Aorta (tissue), 5 donors: ENCODE data around the gene C2orf76. TPM values are rescaled to one million over a fixed set of nuclear protein-coding genes. Genes with fewer than 3 reads are reported as not detected.

Source experiments
- ATAC-seq: fragments of 200-7000 bp; cut with Tn5 transposase; one replicate; pipeline ENCODE4 v1.9.1; 2022; ENCODE audit warnings: moderate library complexity; ENCODE audit not compliant: low FRiP score
- DNase-seq, 2 donors: peaks; one replicate each; pipeline ENCODE4 v3.0.0-alpha.2; 2020
- H3K27ac ChIP-seq, 2 donors: one replicate each; pipeline ENCODE4 v1.5.1; 2013; ENCODE audit warnings: low read length in 2 of 2, mild to moderate bottlenecking in 2 of 2, moderate library complexity in 2 of 2, control low read depth in 1 of 2, inconsistent platforms in 1 of 2, low read depth in 1 of 2
- H3K27me3 ChIP-seq, 2 donors: one replicate each; pipeline ENCODE4 v1.6.1; 2013; ENCODE audit warnings: control low read depth in 1 of 2, low read length in 1 of 2, mild to moderate bottlenecking in 1 of 2, moderate library complexity in 1 of 2; ENCODE audit not compliant: insufficient read depth in 2 of 2, control insufficient read depth in 1 of 2
- H3K36me3 ChIP-seq, 2 donors: one replicate each; pipeline ENCODE4 v1.6.1; 2013; ENCODE audit warnings: control low read depth in 1 of 2, low read length in 1 of 2, mild to moderate bottlenecking in 1 of 2; ENCODE audit not compliant: insufficient read depth in 2 of 2, control insufficient read depth in 1 of 2
- H3K4me1 ChIP-seq, 2 donors: one replicate each; pipeline ENCODE4 v1.6.1; 2013; ENCODE audit warnings: low read length in 2 of 2, control low read depth in 1 of 2, mild to moderate bottlenecking in 1 of 2, moderate library complexity in 1 of 2; ENCODE audit not compliant: insufficient read depth in 2 of 2, control insufficient read depth in 1 of 2
- H3K4me3 ChIP-seq, 2 donors: one replicate each; pipeline ENCODE4 v1.5.1; 2013; ENCODE audit warnings: low read length in 2 of 2, control low read depth in 1 of 2, mild to moderate bottlenecking in 1 of 2
- H3K9me3 ChIP-seq: one replicate; pipeline ENCODE4 v1.6.1; 2013; ENCODE audit warnings: mild to moderate bottlenecking, low read length; ENCODE audit not compliant: control insufficient read depth
- WGBS, 2 donors: extraction: QIAGEN DNeasy Blood & Tissue Kit; methylation state at CpG; one replicate each; pipeline ENCODE4 v1.1.7; 2013; 5-methylcytosine and 5-hydroxymethylcytosine counted together
- intact Hi-C, 2 donors: fragments of 100-400 bp; cut with DNase I; formaldehyde crosslinking; loops; one replicate each; pipeline versions ENCODE4 v1.14.2 to v1.15.0; 2022
- polyA plus RNA-seq, 2 donors: library from polyadenylated mRNA; stranded (reverse); fragments of 200-250 nt; gene quantifications; one replicate each; pipeline ENCODE4 v1.2.3, GENCODE V29; 2013
- total RNA-seq, 2 donors: library from RNA; stranded (reverse); fragmentation: NEBNext Ultra II Directional; extraction: Animal tissue kit (Norgen Biotek cat#: 25700); gene quantifications; one replicate each; pipeline ENCODE4 v1.2.1, GENCODE V29; 2021
- donor health status: healthy with polysubstance abuse.
- donor health status: Bipolar disorder and iron deficiency.
- donor health status: DM: no; HTN: no; CAD: no.
- donor health status: DM: no; HTN: no; CAD: no.
- donor health status: DM: yes; HTN: yes; CAD: no.

The C2orf76 gene
- total and polyA plus RNA-seq, 4 donors, result 11.2 to 29.8 (median 15.0) TPM

DNA sequence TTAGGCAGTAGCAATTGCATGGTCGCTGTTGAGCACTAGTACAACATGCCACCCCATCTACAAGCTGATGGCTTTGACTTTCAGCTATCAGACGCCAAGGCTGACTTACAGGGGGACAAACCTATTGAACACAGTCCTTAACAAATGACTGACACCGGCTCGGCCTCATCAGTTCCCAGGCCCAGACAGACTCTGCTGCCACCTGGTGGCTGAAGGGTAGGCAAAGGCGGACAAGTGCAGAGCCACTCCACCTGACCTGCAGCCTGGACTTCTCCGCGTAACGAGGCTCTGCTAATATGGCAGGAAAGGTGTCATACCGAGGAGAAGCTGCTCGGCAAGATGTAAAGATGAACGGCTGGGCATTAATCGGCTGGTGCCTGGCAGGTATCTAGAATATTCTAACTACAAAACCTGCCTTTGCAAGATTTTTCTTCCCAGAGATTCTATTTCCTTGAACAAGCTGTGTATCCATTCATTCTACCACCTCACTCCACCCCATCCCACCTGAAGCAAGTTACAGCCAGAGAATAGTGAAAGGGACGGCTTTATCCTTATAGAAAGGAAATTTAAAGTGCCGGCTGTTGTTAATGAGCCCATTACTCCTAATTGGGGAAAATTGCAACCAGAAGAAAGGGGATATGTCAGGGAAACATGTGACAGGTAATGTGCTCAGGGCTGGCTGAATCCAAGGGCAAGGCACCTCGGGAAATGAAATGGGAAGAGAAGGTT lies 75.6 kb downstream of the C2orf76 start:
- no peak overlapping the region for H3K27ac ChIP-seq
- DNase-seq (peak; percentile 82 to 95), ATAC-seq (no peak)
- H3K36me3 ChIP-seq, result no peaks in the 10 kb centered on the region
- H3K9me3 ChIP-seq, result no peaks in the 10 kb centered on the region
- no peaks in the 10 kb centered on the region for H3K4me1 ChIP-seq
- H3K27me3 ChIP-seq, result no peaks in the 10 kb centered on the region
- 52 to 81% methylated on average over 15 of the region's 15 CpGs for WGBS, 2 donors
- intact Hi-C loops, result loop anchor here (2.0 to 5.0 kb wide), 3 partner anchors 279 to 409 kb away; no protein-coding TSS in a partner anchor
- H3K4me3 ChIP-seq, result no peak overlapping the region

GRCh38 chr2:119289642-119290041 lies 77.0 kb downstream of the C2orf76 start:
- Histone ChIP-seq H3K36me3 (no peaks in the 10 kb centered on the region), H3K9me3 (no peaks in the 10 kb centered on the region), H3K27me3 (no peaks in the 10 kb centered on the region), H3K4me3 (no peak overlapping the region), H3K27ac (no peak overlapping the region), H3K4me1 (no peaks in the 10 kb centered on the region)
- WGBS, 2 donors, result 95 to 96% methylated on average over 6 of the region's 6 CpGs
- ATAC-seq (no peak), DNase-seq (no peak)
- intact Hi-C loops, result loop anchor here (2.0 to 10.0 kb wide), 4 partner anchors 275 to 407 kb away; no protein-coding TSS in a partner anchor

GRCh38 chr2:119289093-119289492 lies 77.5 kb downstream of the C2orf76 start:
- intact Hi-C loops, result loop anchor here in 1 of 2 donors (10.0 kb wide), 1 partner anchor 274 kb away; no protein-coding TSS in a partner anchor
- Histone ChIP-seq H3K9me3 (no peaks in the 10 kb centered on the region), H3K4me3 (no peak overlapping the region), H3K27ac (no peak overlapping the region), H3K36me3 (no peaks in the 10 kb centered on the region), H3K27me3 (no peaks in the 10 kb centered on the region), H3K4me1 (no peaks in the 10 kb centered on the region)
- 79 to 92% methylated on average over 11 of the region's 11 CpGs for WGBS, 2 donors
- DNase-seq (no peak), ATAC-seq (no peak)

- H3K36me3 ChIP-seq, result no peaks in the 10 kb centered on the region
- intact Hi-C loops, result loop anchor here in 1 of 2 donors (10.0 kb wide), 1 partner anchor 274 kb away; no protein-coding TSS in a partner anchor
- H3K4me1 ChIP-seq, result no peaks in the 10 kb centered on the region
- DNase-seq (no peak), ATAC-seq (no peak)
- no peaks in the 10 kb centered on the region for H3K9me3 ChIP-seq
- no peaks in the 10 kb centered on the region for H3K27me3 ChIP-seq
- no peak overlapping the region for H3K27ac ChIP-seq
- H3K4me3 ChIP-seq, result no peak overlapping the region
- WGBS, 2 donors, result 92 to 95% methylated on average over 6 of the region's 6 CpGs
These were observed 78.1 kb downstream of the C2orf76 start for GRCh38 chr2:119288576-119288975.

GRCh38 chr2:119286661-119287060 lies 80.0 kb downstream of the C2orf76 start:
- Histone ChIP-seq H3K27me3 (no peaks in the 10 kb centered on the region), H3K36me3 (no peaks in the 10 kb centered on the region), H3K4me3 (no peak overlapping the region), H3K27ac (no peak overlapping the region), H3K4me1 (no peaks in the 10 kb centered on the region), H3K9me3 (no peaks in the 10 kb centered on the region)
- intact Hi-C loops, result loop anchor here in 1 of 2 donors (10.0 kb wide), 1 partner anchor 272 kb away; no protein-coding TSS in a partner anchor
- 82 to 85% methylated on average over 8 of the region's 8 CpGs for WGBS, 2 donors
- DNase-seq (no peak), ATAC-seq (no peak)

DNA sequence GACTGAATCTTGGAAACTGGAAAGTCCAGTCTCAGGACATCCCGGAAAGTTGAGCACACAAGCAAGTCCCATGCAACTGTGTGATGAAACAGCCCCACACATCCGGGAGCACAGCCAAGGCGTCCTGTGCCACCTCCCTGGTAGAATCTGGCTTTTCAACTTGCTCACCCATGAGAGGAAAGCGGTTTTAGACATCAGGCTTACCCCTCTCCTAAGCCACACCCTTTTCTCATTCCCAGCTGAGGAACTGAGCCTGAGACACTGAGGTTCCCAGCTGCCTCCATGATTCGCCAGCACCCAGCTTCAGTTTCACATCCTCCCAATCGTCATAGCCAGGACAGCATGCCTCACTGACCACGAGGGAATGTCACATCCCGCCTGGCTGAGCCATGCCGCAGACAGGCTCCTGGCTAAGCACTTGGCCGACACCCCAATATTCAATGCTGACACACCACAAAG lies 82.7 kb downstream of the C2orf76 start:
- Histone ChIP-seq H3K27me3 (no peaks in the 10 kb centered on the region), H3K27ac (no peak overlapping the region), H3K4me3 (no peak overlapping the region), H3K4me1 (no peaks in the 10 kb centered on the region), H3K9me3 (no peaks in the 10 kb centered on the region), H3K36me3 (no peaks in the 10 kb centered on the region)
- WGBS, 2 donors, result 70 to 72% methylated on average over 10 of the region's 10 CpGs
- ATAC-seq, result peak; percentile 71
- intact Hi-C loops, result loop anchor here in 1 of 2 donors (10.0 kb wide), 1 partner anchor 269 kb away; no protein-coding TSS in a partner anchor
- peak in 1 of 2 donors; percentile 89 for DNase-seq

GRCh38 chr2:119282996-119283511 lies 83.6 kb downstream of the C2orf76 start:
- Histone ChIP-seq H3K9me3 (no peaks in the 10 kb centered on the region), H3K4me1 (no peaks in the 10 kb centered on the region), H3K4me3 (no peak overlapping the region), H3K36me3 (no peaks in the 10 kb centered on the region), H3K27ac (no peak overlapping the region), H3K27me3 (no peaks in the 10 kb centered on the region)
- intact Hi-C loops, result loop anchor here in 1 of 2 donors (10.0 kb wide), 1 partner anchor 268 kb away; no protein-coding TSS in a partner anchor
- DNase-seq (peak in 1 of 2 donors; percentile 70), ATAC-seq (no peak)
- WGBS, 2 donors, result 46% methylated on average over 4 of the region's 4 CpGs

GRCh38 chr2:119282146-119282995 lies 84.3 kb downstream of the C2orf76 start:
- no peak overlapping the region for H3K27ac ChIP-seq
- no peaks in the 10 kb centered on the region for H3K9me3 ChIP-seq
- DNase-seq (no peak), ATAC-seq (no peak)
- no peaks in the 10 kb centered on the region for H3K4me1 ChIP-seq
- no peaks in the 10 kb centered on the region for H3K36me3 ChIP-seq
- no peaks in the 10 kb centered on the region for H3K27me3 ChIP-seq
- no peak overlapping the region for H3K4me3 ChIP-seq
- intact Hi-C loops, result loop anchor here in 1 of 2 donors (10.0 kb wide), 1 partner anchor 268 kb away; no protein-coding TSS in a partner anchor
- WGBS, 2 donors, result 86 to 88% methylated on average over 21 of the region's 21 CpGs
